Adrenal gland (tissue), 5 donors: ENCODE results near the gene KIAA0513.

Experiments
- POLR2A ChIP-seq, 2 donors: fragments of 450-650 bp; IDR thresholded peaks; one replicate each; pipeline ENCODE4 v1.6.1; 2017; ENCODE audit warnings: antibody characterized with exemption in 2 of 2, mild to moderate bottlenecking in 2 of 2, moderate library complexity in 1 of 2
- TF ChIP-seq, protein P1 (sequence below), 6 experiments: fragments of 450-650 bp in 4 of 6; fragments of 200-600 bp in 2 of 6; sonication (generic) in 1 of 6; IDR thresholded peaks; 1 replicate in 5 of 6; 2 replicates in 1 of 6; pipeline versions ENCODE4 v1.5.1 to v1.8.0; 2016 to 2021; ENCODE audit warnings: antibody characterized with exemption in 6 of 6, mild to moderate bottlenecking in 2 of 6, moderate library complexity in 1 of 6
- donor health status: DM: no; HTN: no; CAD: no.

DNA sequence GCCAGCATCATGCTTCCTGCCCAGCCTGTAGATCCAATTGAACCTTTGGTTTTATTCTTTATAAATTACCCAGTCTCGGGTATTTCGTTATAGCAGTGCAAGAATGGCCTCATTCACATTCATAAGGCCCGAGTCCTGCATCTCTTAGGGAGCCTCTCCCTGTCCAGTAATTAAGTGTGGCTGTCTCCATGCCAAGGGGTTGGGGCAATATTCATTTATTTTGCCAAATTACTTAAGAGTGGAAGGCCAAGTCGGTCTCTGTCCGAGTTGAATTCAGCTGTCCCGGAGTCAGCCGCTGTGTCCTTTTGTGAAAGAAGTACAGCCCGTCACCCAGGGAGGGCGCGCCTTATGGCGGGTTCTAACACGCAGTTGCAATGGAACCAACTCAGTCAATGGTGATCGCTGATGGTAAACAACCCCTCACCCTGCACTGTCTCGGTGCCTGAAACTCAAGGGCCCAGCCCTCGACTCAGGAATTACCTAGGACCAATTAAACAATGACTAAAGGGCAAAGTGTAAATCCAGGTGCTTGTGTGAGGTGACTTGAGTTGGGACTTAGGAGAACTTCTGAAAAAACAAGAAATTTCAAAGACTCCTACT, 22.2 kb downstream of the KIAA0513 start:
- TF ChIP-seq, protein P1, sequence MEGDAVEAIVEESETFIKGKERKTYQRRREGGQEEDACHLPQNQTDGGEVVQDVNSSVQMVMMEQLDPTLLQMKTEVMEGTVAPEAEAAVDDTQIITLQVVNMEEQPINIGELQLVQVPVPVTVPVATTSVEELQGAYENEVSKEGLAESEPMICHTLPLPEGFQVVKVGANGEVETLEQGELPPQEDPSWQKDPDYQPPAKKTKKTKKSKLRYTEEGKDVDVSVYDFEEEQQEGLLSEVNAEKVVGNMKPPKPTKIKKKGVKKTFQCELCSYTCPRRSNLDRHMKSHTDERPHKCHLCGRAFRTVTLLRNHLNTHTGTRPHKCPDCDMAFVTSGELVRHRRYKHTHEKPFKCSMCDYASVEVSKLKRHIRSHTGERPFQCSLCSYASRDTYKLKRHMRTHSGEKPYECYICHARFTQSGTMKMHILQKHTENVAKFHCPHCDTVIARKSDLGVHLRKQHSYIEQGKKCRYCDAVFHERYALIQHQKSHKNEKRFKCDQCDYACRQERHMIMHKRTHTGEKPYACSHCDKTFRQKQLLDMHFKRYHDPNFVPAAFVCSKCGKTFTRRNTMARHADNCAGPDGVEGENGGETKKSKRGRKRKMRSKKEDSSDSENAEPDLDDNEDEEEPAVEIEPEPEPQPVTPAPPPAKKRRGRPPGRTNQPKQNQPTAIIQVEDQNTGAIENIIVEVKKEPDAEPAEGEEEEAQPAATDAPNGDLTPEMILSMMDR (IDR thresholded peaks at IDR 0.05) = no peak
- no peak for TF ChIP-seq POLR2A (IDR thresholded peaks at IDR 0.05)
